Fibroblast of lung (primary cell): ENCODE data around the gene NAA38. TPM values are rescaled to one million over a fixed set of nuclear protein-coding genes. Genes with fewer than 3 reads are reported as not detected.

Experiments used
- DNase-seq, 2 donors: peaks; one replicate each; pipeline versions ENCODE4 v3.0.0 to v3.0.0-alpha.2; 2010; ENCODE audit warnings: low read depth in 2 of 2
- H2AFZ ChIP-seq: 2 replicates; pipeline ENCODE4 v1.5.1; 2012; ENCODE audit warnings: low read length, control low read depth, inconsistent platforms
- H3K27ac ChIP-seq: 2 replicates; pipeline ENCODE4 v1.5.1; 2011; ENCODE audit warnings: low read length, control low read depth; ENCODE audit not compliant: insufficient read depth
- H3K27me3 ChIP-seq: 2 replicates; pipeline ENCODE4 v1.5.1; 2011; ENCODE audit warnings: mild to moderate bottlenecking, low read length; ENCODE audit not compliant: control insufficient read depth, insufficient read depth
- H3K36me3 ChIP-seq: 2 replicates; pipeline ENCODE4 v1.5.1; 2011; ENCODE audit warnings: low read length; ENCODE audit not compliant: control insufficient read depth, insufficient read depth
- H3K4me1 ChIP-seq: 2 replicates; pipeline ENCODE4 v1.5.1; 2011; ENCODE audit warnings: low read length; ENCODE audit not compliant: control insufficient read depth, insufficient read depth; ENCODE audit errors: extremely low read depth
- H3K4me2 ChIP-seq: 2 replicates; pipeline ENCODE4 v1.5.1; 2011; ENCODE audit warnings: low read length, control low read depth; ENCODE audit not compliant: insufficient read depth; ENCODE audit errors: extremely low read depth
- H3K4me3 ChIP-seq, 4 experiments: fragments of 200-600 bp in 1 of 4; sonication (generic) in 1 of 4; replicated peaks in 1 of 4; 2 replicates each; pipeline ENCODE4 v1.5.1; 2011 to 2016; ENCODE audit warnings: low read length in 4 of 4, low read depth in 3 of 4, mild to moderate bottlenecking in 3 of 4, control low read depth in 2 of 4, inconsistent platforms in 1 of 4, mixed read lengths in 1 of 4; ENCODE audit not compliant: insufficient read depth in 1 of 4; ENCODE audit errors: control extremely low read depth in 1 of 4
- H3K79me2 ChIP-seq: 2 replicates; pipeline ENCODE4 v1.5.1; 2012; ENCODE audit warnings: mild to moderate bottlenecking, low read length, inconsistent platforms; ENCODE audit not compliant: control insufficient read depth, insufficient read depth
- H3K9ac ChIP-seq: 2 replicates; pipeline ENCODE4 v1.5.1; 2011; ENCODE audit warnings: mild to moderate bottlenecking, low read length, control low read depth; ENCODE audit not compliant: insufficient read depth
- H3K9me3 ChIP-seq: 2 replicates; pipeline ENCODE4 v1.5.1; 2012; ENCODE audit warnings: low read depth, low read length; ENCODE audit not compliant: control insufficient read depth, insufficient read depth
- H4K20me1 ChIP-seq: 2 replicates; pipeline ENCODE4 v1.5.1; 2011; ENCODE audit warnings: low read length; ENCODE audit not compliant: control insufficient read depth, insufficient read depth; ENCODE audit errors: extremely low read depth
- EZH2 ChIP-seq: IDR thresholded peaks from 2 replicates; pipeline ENCODE4 v1.5.1; 2012; ENCODE audit warnings: low read length, control low read depth, mild to moderate bottlenecking; ENCODE audit errors: missing control alignments
- polyA plus RNA-seq, 2 donors: library from polyadenylated mRNA; depleted of rRNA in 1 of 2; stranded (reverse) in 1 of 2; unstranded in 1 of 2; fragments of >200 nt; gene quantifications; 2 replicates each; pipeline ENCODE4 v1.2.1, GENCODE V29; 2011 to 2012; ENCODE audit warnings: missing spikeins in 1 of 2
- total RNA-seq: library from RNA; depleted of rRNA; stranded (reverse); fragments of >200 nt; gene quantifications from 2 replicates; pipeline ENCODE4 v1.2.1, GENCODE V29; 2014
- TF ChIP-seq, protein P1 (sequence below), 2 donors: IDR thresholded peaks in 1 of 2; conservative IDR thresholded peaks in 1 of 2; 1 replicate in 1 of 2; 2 replicates in 1 of 2; pipeline ENCODE4 v1.5.1; 2011 to 2012; ENCODE audit warnings: low read length in 2 of 2, control low read depth in 1 of 2, inconsistent platforms in 1 of 2, low read depth in 1 of 2, mild to moderate bottlenecking in 1 of 2

The NAA38 gene
- total and polyA plus RNA-seq, 2 donors (not counting 1 experiment from before 2014, with no cell fraction given): 31.0 to 78.9 TPM

DNA sequence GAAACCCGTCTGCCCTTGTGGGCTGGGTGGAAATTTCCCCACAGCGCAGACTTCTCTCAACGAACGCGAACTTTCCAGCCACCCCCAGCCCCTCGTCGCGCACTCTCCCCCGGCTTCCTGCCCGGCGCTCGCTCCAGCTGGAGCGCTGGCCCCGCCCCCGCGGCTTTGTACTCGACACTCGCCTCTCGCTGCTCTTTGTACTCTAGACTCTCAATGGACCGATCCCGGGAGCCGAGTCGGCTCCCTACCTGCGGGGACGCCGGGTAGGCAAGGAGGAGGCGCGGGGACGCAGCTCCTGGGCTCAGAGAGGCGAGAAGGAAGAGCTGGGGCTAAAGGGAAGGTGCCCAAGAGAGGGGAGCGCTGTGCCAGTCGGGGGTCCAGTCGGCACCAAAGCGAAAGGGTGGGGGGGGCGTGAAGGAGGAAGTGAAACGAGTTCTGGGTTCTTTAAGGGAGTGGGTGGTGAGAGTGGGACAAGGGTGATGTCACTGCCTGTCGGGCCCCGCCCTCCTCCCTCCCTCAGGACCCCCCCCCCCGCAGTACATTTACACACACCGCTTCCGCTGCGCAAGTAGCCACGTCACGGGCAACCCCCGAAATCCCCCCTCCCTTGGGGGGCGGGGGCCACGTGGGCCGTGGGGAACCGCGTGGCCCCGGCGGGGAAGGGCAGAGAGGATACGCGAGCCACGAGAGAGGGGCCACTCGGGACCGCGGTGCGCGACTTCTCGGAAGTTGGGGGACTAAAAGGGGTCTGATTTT is 13.6 kb downstream of the NAA38 start:
- peak overlapping the region; percentile 85 to 94 (median 90) for H3K4me3 ChIP-seq
- no peak overlapping the region for H2AFZ ChIP-seq
- peak overlapping the region; percentile 98 for H3K9ac ChIP-seq
- peak overlapping the region; percentile 100 for H3K27ac ChIP-seq
- no peak for TF ChIP-seq EZH2
- no peaks in the 10 kb centered on the region for H4K20me1 ChIP-seq
- peak; percentile 86 to 88 for DNase-seq
- peaks cover 25% of the 10 kb centered on the region for H3K4me1 ChIP-seq
- H3K4me2 ChIP-seq: peak overlapping the region; percentile 99
- peaks cover 44% of the 10 kb centered on the region for H3K79me2 ChIP-seq
- no peaks in the 10 kb centered on the region for H3K9me3 ChIP-seq
- H3K36me3 ChIP-seq: peaks cover 23% of the 10 kb centered on the region
- H3K27me3 ChIP-seq: no peaks in the 10 kb centered on the region

DNA sequence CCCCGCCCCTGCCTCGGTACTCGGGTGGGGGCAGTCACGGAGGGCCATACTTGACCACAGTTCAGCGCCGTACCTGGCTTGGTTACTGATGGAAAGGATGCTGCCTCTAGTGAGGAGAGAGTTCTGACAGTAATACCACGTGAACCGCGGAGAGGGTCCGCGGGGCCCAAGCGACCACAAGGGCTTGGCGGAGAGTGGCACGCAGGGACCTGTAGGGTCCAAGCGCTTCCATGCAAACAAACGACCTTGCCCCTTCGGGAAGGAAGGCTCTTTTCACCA is 14.2 kb downstream of the NAA38 start:
- Histone ChIP-seq H3K27ac (peak overlapping the region; percentile 100), H3K9me3 (no peaks in the 10 kb centered on the region), H3K4me1 (peaks cover 28% of the 10 kb centered on the region), H2AFZ (no peak overlapping the region), H3K27me3 (no peaks in the 10 kb centered on the region), H3K4me3 (peak overlapping the region; percentile 85 to 94 (median 90)), H3K9ac (peak overlapping the region; percentile 98), H3K79me2 (peaks cover 48% of the 10 kb centered on the region), H3K36me3 (peaks cover 22% of the 10 kb centered on the region), H3K4me2 (peak overlapping the region; percentile 98), H4K20me1 (no peaks in the 10 kb centered on the region)
- no peak for DNase-seq
- TF ChIP-seq EZH2: no peak
- TF ChIP-seq, protein P1, sequence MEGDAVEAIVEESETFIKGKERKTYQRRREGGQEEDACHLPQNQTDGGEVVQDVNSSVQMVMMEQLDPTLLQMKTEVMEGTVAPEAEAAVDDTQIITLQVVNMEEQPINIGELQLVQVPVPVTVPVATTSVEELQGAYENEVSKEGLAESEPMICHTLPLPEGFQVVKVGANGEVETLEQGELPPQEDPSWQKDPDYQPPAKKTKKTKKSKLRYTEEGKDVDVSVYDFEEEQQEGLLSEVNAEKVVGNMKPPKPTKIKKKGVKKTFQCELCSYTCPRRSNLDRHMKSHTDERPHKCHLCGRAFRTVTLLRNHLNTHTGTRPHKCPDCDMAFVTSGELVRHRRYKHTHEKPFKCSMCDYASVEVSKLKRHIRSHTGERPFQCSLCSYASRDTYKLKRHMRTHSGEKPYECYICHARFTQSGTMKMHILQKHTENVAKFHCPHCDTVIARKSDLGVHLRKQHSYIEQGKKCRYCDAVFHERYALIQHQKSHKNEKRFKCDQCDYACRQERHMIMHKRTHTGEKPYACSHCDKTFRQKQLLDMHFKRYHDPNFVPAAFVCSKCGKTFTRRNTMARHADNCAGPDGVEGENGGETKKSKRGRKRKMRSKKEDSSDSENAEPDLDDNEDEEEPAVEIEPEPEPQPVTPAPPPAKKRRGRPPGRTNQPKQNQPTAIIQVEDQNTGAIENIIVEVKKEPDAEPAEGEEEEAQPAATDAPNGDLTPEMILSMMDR (conservative IDR thresholded peaks at IDR 0.05 in 1 of 2, IDR thresholded peaks at IDR 0.05 in 1 of 2; ENCODE audit: low read depth in 1 of 2, low read length in 2 of 2): no peak

DNA sequence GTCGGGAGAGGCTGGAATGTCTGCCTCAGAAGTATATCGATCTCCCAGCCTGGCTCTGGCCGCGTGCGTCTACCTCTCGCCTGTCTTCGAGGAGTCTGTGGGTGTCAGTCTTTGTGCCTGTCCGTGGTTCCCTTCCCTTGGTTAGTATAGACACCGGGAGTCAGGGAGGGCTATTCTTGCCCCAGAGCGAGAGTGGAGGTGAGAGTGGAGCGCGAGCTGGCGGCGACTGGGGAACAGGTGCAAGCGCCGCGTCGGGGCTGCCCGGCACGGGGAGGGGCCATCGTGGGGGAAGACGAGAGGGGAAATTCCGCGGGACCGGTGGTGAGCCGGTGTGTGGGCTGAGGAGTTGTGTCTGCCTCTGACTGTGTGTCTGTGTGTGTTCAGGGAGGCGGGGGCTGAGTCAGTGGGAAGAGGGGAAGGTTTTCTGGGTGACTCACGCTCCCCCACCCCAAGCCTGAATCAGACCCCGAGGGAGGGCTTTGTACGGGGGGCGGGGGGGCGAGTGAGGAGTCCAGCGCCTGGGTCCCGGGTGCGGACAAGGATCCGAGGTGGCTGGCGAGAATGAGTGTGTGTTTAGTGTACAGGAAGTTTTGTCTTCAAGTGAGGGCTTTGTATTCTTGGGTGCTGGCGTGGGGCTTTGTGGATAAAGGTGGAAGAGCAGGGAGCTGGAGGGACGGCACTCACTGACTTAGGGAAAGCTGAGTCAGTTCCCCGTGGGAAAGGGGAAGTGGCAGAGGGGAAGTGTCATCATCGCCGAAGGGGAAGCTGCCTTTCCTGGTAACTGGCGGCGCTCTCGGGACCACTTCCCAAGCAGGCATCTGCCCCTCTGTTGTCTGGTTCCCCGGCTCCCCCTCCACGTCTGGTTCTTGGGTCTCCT is 14.7 kb downstream of the NAA38 start:
- peaks cover 28% of the 10 kb centered on the region for H3K4me1 ChIP-seq
- peak overlapping the region; percentile 85 to 94 (median 90) for H3K4me3 ChIP-seq
- H4K20me1 ChIP-seq: no peaks in the 10 kb centered on the region
- no peak overlapping the region for H2AFZ ChIP-seq
- peak overlapping the region; percentile 98 for H3K4me2 ChIP-seq
- H3K27ac ChIP-seq: peak overlapping the region; percentile 100
- DNase-seq: peak; percentile 86 to 97
- peaks cover 48% of the 10 kb centered on the region for H3K79me2 ChIP-seq
- H3K9ac ChIP-seq: peak overlapping the region; percentile 98
- H3K27me3 ChIP-seq: no peaks in the 10 kb centered on the region
- TF ChIP-seq, protein P1 (conservative IDR thresholded peaks at IDR 0.05 in 1 of 2, IDR thresholded peaks at IDR 0.05 in 1 of 2; ENCODE audit: low read depth in 1 of 2, low read length in 2 of 2): no peak
- TF ChIP-seq EZH2: no peak
- no peaks in the 10 kb centered on the region for H3K9me3 ChIP-seq
- peaks cover 19% of the 10 kb centered on the region for H3K36me3 ChIP-seq
